Measurements from ENCODE around the gene CHST11. TPM values are rescaled to one million over a fixed set of nuclear protein-coding genes. Genes with fewer than 3 reads are reported as not detected.

Gene CHST11
- total RNA-seq, 1 donor from 2014 or later = 6.0 TPM

- Histone ChIP-seq H3K27ac (replicated peaks) (no peak overlapping the region), H3K4me3 (no peak overlapping the region), H3K27me3 (ENCODE audit: low read depth) (no peaks in the 10 kb centered on the region), H3K36me3 (no peaks in the 10 kb centered on the region), H3K9me3 (replicated peaks) (no peaks in the 10 kb centered on the region), H3K4me1 (no peaks in the 10 kb centered on the region)
- no peak for DNase-seq
- TF ChIP-seq, protein P1, sequence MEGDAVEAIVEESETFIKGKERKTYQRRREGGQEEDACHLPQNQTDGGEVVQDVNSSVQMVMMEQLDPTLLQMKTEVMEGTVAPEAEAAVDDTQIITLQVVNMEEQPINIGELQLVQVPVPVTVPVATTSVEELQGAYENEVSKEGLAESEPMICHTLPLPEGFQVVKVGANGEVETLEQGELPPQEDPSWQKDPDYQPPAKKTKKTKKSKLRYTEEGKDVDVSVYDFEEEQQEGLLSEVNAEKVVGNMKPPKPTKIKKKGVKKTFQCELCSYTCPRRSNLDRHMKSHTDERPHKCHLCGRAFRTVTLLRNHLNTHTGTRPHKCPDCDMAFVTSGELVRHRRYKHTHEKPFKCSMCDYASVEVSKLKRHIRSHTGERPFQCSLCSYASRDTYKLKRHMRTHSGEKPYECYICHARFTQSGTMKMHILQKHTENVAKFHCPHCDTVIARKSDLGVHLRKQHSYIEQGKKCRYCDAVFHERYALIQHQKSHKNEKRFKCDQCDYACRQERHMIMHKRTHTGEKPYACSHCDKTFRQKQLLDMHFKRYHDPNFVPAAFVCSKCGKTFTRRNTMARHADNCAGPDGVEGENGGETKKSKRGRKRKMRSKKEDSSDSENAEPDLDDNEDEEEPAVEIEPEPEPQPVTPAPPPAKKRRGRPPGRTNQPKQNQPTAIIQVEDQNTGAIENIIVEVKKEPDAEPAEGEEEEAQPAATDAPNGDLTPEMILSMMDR (IDR thresholded peaks at IDR 0.05; ENCODE audit: borderline replicate concordance) = no peak
- intact Hi-C loops (cut with micrococcal nuclease) = no loop called here
Measured at GRCh38 chr12:104416136-104416535, 40.6 kb upstream of the CHST11 start.

DNA sequence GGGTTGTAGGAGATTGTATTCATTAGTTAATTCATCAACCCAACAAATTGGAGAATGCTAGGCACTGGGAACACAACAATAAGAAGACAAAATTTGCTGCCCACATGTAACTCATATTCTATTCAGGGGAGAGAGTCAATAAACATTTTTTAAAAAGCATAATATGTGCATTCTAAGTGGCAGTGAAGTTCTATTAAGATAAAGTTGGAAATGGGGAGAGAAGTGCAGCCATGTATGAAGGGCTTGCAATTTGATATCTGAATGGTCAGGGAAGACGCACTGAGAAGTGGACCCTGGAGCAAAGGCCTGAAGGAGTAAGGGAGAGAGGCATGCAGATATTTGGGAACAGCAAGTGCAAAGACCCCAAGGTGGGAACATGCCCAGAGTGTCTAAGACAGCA, 40.2 kb upstream of the CHST11 start:
- TF ChIP-seq, protein P1 (IDR thresholded peaks at IDR 0.05; ENCODE audit: borderline replicate concordance) = no peak
- no peak for DNase-seq
- H3K4me1 ChIP-seq = no peaks in the 10 kb centered on the region
- H3K9me3 ChIP-seq (replicated peaks) = no peaks in the 10 kb centered on the region
- no peak overlapping the region for H3K4me3 ChIP-seq
- H3K36me3 ChIP-seq = no peaks in the 10 kb centered on the region
- no peak overlapping the region for H3K27ac ChIP-seq (replicated peaks)
- H3K27me3 ChIP-seq (ENCODE audit: low read depth) = no peaks in the 10 kb centered on the region
- intact Hi-C loops (cut with micrococcal nuclease) = no loop called here

DNA sequence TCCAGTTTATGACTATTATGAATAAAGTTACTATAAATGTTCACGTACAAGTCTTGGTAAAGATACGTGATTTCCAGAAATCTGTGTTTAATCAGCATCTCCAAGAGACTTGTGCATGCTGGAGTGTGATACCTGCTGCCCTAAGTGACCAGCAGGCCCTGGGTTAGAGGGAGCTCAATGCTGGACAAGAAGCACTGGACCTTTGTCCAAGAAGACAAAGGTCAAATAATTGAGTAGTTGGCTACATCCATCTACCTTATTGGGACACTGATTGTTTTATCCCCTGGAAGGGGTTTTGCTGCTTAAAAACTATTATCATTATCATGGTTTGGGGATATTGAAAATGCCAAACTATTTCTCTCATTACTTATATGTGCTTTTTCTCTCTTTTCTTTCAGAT, 37.0 kb upstream of the CHST11 start:
- TF ChIP-seq, protein P1 (IDR thresholded peaks at IDR 0.05; ENCODE audit: borderline replicate concordance) = no peak
- intact Hi-C loops (cut with micrococcal nuclease) = no loop called here
- no peak for DNase-seq

GRCh38 chr12:104420868-104421267, 35.9 kb upstream of the CHST11 start:
- H3K36me3 ChIP-seq = no peaks in the 10 kb centered on the region
- H3K9me3 ChIP-seq (replicated peaks) = no peaks in the 10 kb centered on the region
- intact Hi-C loops (cut with micrococcal nuclease) = no loop called here
- TF ChIP-seq, protein P1 (IDR thresholded peaks at IDR 0.05; ENCODE audit: borderline replicate concordance) = no peak
- no peak for DNase-seq
- no peaks in the 10 kb centered on the region for H3K4me1 ChIP-seq
- H3K27me3 ChIP-seq (ENCODE audit: low read depth) = no peaks in the 10 kb centered on the region
- no peak overlapping the region for H3K27ac ChIP-seq (replicated peaks)
- H3K4me3 ChIP-seq = no peak overlapping the region

More for the DNA sequence above, 37.0 kb upstream of the CHST11 start:
- Histone ChIP-seq H3K4me3 (no peak overlapping the region), H3K4me1 (no peaks in the 10 kb centered on the region), H3K27ac (replicated peaks) (no peak overlapping the region), H3K27me3 (ENCODE audit: low read depth) (no peaks in the 10 kb centered on the region), H3K36me3 (no peaks in the 10 kb centered on the region), H3K9me3 (replicated peaks) (no peaks in the 10 kb centered on the region)

DNA sequence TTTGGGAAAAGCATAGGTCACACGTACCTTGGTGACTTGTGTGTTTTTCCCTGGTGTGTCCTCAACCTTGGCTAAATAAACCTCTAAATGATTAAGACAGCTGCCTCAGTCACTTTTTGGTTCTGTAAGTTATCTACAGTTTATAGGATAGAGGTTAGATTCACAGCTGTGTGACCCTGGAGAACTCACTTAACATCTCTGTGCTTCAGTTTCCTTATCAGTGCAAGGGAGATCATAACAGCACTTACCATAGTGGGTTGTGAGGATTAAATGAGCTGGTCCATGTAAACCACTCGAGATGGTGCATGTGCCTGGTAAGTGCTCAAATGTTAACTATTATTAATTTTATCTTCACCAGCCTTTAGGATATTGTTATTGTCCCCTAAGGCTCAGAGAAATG, 35.4 kb upstream of the CHST11 start:
- Histone ChIP-seq H3K4me1 (no peaks in the 10 kb centered on the region), H3K27ac (replicated peaks) (no peak overlapping the region), H3K36me3 (no peaks in the 10 kb centered on the region), H3K4me3 (no peak overlapping the region), H3K27me3 (ENCODE audit: low read depth) (no peaks in the 10 kb centered on the region), H3K9me3 (replicated peaks) (no peaks in the 10 kb centered on the region)
- intact Hi-C loops (cut with micrococcal nuclease) = no loop called here
- TF ChIP-seq, protein P1 (IDR thresholded peaks at IDR 0.05; ENCODE audit: borderline replicate concordance) = no peak
- no peak for DNase-seq

GRCh38 chr12:104422441-104422840, 34.3 kb upstream of the CHST11 start:
- Histone ChIP-seq H3K4me1 (no peaks in the 10 kb centered on the region), H3K9me3 (replicated peaks) (no peaks in the 10 kb centered on the region), H3K4me3 (no peak overlapping the region), H3K36me3 (no peaks in the 10 kb centered on the region), H3K27ac (replicated peaks) (no peak overlapping the region), H3K27me3 (ENCODE audit: low read depth) (no peaks in the 10 kb centered on the region)
- TF ChIP-seq, protein P1 (IDR thresholded peaks at IDR 0.05; ENCODE audit: borderline replicate concordance) = no peak
- intact Hi-C loops (cut with micrococcal nuclease) = no loop called here
- no peak for DNase-seq

Data from left ventricle myocardium inferior (tissue), 1 donor.